Endothelial cell of hepatic sinusoid (primary cell): Measurements from ENCODE around the gene SCN5A.

Experiments used
- in situ Hi-C: cut with HindIII; loops from 2 replicates; pipeline ENCODE4 v1.10.0; 2017; ENCODE audit warnings: low sequenced_read_pairs

The SCN5A gene

DNA sequence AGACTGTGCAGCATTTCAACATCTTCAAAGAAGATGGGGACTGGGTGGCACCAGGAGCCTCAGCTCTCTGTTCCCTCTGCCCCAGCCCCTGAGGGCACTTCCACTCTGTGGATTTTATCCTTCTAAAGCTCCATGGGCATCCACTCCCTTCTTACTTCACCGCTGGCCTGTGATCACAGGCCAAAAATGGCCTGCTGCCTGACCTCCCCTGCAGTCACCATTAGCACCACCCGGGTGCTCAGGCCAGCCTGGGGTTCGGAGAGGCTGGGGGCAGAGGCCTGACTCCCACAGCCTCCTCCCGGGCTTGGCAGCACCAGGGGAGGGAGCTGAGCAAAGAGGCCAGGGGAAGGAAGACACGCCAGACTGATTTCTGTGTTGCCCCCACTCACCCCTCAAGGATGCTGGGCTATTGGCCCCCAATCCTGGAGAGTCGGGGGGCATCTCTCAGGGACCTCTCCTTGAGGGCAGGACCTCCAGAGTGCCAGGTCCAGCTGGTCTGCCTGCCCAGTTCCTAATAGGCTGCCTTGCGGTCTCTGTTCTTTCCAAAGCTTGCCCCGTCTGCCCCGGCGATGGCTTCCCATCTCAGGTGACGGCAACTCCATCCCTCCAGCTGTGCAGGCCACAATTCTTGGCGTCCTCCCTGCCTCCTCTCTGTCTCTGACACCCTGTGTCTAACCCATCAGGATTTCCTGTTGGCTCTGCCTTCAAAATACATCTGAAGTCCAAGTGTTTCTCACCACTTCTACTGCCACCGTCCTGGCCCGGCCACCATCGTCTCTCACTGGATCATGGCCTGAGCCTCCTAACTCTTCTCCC is 86.2 kb downstream of the SCN5A start:
- in situ Hi-C loops = no loop called here

- in situ Hi-C loops = no loop called here
Observed at GRCh38 chr3:38562467-38562925, 87.0 kb downstream of the SCN5A start.

- in situ Hi-C loops = no loop called here
Observed at GRCh38 chr3:38561746-38562466, 87.6 kb downstream of the SCN5A start.

DNA sequence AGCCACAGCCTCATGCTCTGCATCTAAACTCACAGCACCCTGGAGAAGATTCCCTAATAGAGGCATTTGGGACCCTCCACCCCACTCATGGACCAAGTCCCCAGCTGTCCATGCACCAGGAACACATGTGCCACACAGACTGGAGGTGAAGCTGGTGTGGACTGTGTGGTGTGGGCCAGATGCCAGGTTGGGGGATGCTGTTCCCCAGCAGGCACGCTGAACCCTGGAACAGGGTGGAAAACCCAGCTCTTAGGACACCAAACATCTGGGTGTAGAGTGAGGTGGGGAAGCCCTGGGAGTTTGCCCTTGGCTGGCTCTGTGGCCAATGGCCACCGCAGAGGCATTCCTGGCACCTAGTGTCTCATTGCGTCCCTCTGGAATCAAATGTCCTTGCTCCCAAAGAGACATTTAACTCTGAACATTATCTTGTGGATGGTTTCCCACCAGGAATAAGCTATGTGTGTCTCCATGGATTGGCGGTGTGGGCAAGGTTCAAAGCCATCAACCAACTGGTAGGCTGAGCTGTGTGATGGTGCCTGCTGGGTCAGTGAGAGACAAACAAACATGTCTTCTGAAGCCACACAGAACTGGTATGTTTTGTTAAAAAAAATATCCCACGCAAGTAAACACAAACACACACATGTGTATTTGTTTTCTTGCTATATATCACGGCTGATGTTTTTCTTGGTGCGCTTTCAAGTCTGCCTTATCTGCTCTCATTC is 88.3 kb downstream of the SCN5A start:
- in situ Hi-C loops = no loop called here

DNA sequence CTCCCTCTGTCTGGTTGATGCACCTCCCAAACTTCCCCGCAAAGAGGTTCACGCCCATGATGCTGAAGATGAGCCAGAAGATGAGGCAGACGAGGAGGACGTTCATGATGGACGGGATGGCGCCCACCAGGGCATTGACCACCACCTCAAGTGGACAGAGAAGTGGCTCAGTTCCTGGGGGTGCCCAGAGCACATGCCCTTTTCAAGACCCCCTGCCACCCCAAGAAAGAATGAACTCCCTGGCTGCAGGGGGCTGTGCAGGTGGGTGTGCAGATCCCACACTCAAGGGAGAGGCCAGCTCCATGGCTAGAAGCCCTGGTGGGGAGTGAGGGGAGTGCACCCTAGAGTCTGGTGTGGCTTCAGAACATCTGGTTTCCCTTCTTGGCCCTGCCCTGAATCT is 89.2 kb downstream of the SCN5A start:
- in situ Hi-C loops = no loop called here

GRCh38 chr3:38558864-38559263 is 90.6 kb downstream of the SCN5A start:
- in situ Hi-C loops = loop anchor here (5.0 kb wide), 1 partner anchor 57 kb away; no protein-coding TSS in a partner anchor

DNA sequence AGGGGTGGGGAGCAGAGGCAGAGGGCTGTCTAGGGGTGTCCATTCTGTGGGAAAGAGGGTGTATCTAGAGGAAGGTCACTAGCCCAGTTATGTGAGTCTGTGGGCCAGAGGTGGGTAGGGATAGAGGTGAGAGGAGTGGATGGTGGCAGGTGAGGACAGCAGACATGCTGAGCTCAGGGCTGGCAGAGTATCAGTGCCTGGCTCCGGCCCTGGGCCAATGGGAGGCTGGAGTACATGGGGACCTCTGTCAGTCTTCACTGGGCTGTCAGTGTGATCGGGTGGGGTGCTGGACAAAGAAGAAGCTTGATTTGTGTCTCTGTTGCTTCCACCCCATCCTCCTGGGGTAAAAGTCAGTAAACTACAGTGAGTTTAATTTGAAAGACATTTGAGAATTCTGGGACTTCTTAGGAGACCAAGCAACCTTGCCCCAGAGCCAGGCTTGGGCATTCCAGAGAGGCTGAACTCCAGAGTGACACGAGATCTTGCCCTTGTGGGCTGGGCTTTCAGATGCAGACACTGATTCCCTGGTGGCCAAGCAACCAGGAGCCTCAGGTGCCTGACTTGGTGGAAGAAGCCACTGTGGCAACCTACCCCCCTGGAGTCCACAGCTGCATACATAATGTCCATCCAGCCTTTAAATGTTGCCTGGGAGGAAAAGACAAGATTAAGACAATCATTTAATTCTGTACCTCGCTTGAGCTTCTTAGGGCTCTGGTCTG is 92.7 kb downstream of the SCN5A start:
- in situ Hi-C loops = loop anchor here (5.0 kb wide), 1 partner anchor 54 kb away; no protein-coding TSS in a partner anchor

DNA sequence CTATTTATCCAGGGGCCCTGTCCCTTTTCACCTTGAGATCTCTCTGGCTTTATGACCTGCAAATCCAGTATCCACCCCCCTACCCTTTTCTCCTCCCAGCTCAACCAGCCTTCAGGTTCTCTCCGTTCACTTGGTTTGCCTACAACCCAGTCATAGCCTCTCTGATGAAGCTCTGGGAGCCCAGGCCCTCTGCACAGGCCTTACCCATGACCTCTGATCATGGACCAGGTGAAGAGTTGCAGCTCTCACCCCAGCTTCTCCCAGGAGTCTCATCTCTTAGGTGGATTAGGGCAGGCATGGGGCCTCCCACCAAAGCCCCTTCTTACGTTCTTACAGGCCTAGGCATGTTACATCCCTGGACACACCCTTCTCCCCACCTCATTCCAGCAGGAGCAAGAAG is 93.6 kb downstream of the SCN5A start:
- in situ Hi-C loops = loop anchor here (5.0 kb wide), 1 partner anchor 54 kb away; no protein-coding TSS in a partner anchor

DNA sequence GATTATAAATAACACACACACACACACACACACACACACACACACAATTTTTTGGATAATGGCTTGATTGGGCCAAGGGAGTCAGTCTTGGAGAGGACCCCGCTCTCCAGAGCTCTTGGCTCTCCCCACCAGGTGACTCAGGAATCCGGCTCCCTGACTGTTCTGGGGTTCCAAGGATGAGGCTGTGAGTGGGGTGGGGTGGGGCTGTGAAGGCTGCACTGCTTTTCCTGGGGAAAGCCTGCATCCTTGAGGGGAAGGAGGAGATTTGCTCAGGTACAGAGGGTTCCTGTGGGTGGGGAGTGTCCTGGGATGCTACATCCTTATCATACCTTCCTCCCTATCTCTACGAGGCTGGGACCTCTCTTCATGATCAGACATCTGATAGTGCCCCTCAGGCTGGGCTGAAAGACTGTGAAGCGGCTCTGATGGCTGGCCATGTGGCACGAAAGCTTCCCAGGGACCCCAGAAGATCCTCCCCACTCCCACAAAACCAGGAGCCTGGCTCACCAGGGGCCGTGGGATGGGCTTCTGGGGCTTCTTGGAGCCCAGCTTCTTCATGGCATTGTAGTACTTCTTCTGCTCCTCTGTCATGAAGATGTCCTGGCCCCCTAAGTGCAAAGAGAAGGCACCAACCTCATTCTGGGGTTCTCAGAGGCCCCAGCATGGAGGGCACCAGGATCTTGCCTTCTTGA is 94.2 kb downstream of the SCN5A start:
- in situ Hi-C loops = loop anchor here (5.0 kb wide), 1 partner anchor 53 kb away; no protein-coding TSS in a partner anchor

GRCh38 chr3:38554127-38554827 is 95.2 kb downstream of the SCN5A start:
- in situ Hi-C loops = no loop called here

DNA sequence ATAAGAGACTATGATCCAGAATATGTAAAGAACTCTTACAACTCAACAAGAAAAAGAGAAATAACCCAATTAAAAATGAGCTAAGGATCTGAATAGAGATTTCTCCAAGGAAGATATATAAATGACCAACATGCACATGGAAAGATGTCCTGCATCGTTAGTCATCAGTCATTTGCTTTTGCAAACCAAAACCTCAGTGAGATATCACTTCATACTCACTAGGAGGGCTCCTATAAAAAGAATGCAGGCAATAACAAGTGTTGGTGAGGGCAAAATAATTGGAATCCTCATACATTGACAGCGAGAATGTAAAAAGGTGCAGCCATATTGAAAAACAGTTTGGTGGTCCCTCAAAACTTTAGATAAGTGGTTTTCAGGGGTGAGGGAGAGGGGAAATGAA is 96.4 kb downstream of the SCN5A start:
- in situ Hi-C loops = no loop called here

GRCh38 chr3:38552364-38552763 is 97.1 kb downstream of the SCN5A start:
- in situ Hi-C loops = no loop called here

DNA sequence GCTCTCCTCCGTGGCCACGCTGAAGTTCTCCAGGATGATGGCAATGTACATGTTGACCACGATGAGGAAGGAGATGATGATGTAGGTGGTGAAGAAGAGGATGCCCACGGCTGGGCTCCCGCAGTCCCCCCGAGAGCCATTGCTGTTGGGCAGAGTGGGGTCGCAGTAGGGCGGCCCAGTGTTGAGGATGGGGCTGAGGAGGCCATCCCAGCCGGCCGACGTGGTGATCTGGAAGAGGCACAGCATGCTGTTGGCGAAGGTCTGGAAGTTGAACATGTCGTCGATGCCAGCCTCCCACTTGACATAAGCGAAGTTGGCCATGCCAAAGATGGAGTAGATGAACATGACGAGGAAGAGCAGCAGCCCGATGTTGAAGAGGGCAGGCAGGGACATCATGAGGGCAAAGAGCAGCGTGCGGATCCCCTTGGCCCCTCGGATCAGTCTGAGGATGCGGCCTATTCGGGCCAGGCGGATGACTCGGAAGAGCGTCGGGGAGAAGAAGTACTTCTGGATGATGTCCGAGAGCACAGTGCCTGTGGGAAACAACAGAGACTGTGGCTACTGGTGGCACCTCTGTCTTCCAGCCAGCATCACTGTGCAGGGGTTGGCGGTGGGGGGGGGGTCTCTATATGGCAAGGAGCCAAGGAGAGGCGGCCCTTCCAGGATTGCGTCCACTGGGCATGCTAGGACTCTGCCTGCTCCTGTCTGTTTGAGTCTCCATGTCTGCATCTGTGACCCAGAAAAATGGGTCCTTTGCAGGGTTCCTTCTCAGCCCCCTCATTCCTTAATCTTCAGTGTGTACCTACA is 98.3 kb downstream of the SCN5A start:
- in situ Hi-C loops = no loop called here

GRCh38 chr3:38549957-38550840 is 99.3 kb downstream of the SCN5A start:
- in situ Hi-C loops = no loop called here

DNA sequence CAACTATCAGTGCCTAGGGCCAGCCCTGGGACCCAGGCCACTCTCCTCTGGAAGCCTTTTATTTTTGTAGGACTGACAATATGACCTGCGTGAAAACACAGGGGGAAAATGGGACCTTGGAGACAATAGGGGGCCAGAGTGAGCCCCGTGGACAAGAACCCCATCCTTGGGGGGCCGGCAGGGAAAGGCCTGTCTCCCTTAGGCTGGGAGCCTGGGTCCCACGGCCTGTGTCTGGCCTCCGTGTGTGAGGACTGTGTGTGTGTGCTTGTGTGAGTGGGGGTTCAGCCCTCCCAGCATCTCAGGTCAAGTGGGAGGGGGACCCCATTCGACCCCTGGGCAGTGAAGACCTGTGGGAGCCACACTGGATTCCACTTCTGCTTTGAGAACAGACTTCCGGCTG is 100.0 kb downstream of the SCN5A start:
- in situ Hi-C loops = no loop called here

GRCh38 chr3:38549082-38549481 is 100.4 kb downstream of the SCN5A start:
- in situ Hi-C loops = no loop called here

DNA sequence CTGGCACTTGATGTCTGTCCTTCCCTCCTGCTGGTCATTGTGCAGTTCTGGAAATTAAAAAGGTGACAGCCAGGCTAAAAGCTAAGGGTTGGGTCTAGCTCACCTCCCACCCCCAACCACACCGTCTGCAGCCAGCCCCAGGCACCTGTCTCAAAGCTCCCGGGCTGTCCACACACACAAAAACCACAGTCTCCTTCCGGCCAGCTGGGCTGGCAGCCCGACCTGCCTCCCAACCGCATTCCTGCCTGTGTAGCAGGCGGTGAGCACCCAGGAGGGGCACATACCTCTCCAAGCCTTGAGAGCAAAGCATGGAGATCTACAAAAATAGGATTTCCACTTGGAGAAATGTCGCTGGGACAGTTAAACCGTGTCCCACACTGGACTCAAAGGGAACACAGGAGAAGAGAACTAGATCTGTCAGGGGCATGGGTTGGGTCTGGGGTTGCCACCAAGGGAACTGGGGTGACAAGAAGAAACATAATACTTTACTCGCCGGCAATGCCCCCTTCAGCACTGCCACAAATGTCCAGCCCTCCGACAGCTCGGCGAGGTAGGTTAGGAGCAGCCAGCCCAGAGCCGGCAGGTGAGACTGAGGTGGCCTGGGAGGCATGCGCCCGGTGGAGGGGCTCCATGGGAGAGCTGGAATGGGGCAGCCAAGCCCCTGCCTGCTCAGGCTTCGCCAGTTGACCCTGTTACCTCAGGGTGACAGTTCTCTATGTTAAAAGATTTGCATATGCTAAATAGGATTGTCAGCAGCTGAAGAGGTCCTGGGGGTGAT is 101.1 kb downstream of the SCN5A start:
- in situ Hi-C loops = no loop called here
